Cerebellar nuclear complex (tissue), 1 donor: ENCODE data around the gene CDCA4.

Experiments used
- DNase-seq, 2 experiments: peaks; one replicate each; lab custom pipeline; 2025; lab: John Stamatoyannopoulos, UW

CDCA4 gene

GRCh38 chr14:105013150-105013785 lies 7.6 kb downstream of the CDCA4 start:
- no peak for DNase-seq

- peak in 1 of 2 experiments; percentile 39 for DNase-seq
Observed at GRCh38 chr14:105012171-105012985, 8.5 kb downstream of the CDCA4 start.

- peak in 1 of 2 experiments; percentile 10 for DNase-seq
Observed at GRCh38 chr14:105011312-105011990, 9.4 kb downstream of the CDCA4 start.

- no peak for DNase-seq
Observed at GRCh38 chr14:105010891-105011291, 10.0 kb downstream of the CDCA4 start.

- no peak for DNase-seq
Observed at GRCh38 chr14:105010106-105010505, 10.8 kb downstream of the CDCA4 start.

- DNase-seq = no peak
Observed at GRCh38 chr14:105007593-105008264, 13.2 kb downstream of the CDCA4 start.

- no peak for DNase-seq
Observed at GRCh38 chr14:105006831-105007592, 13.9 kb downstream of the CDCA4 start.

GRCh38 chr14:105005929-105006830 lies 14.7 kb downstream of the CDCA4 start:
- no peak for DNase-seq

GRCh38 chr14:105005329-105005928 lies 15.5 kb downstream of the CDCA4 start:
- DNase-seq = no peak

GRCh38 chr14:104999361-104999760 lies 21.5 kb downstream of the CDCA4 start:
- DNase-seq = no peak

- no peak for DNase-seq
Observed at GRCh38 chr14:104998801-104999200, 22.1 kb downstream of the CDCA4 start.

- no peak for DNase-seq
Observed at GRCh38 chr14:104996483-104996882, 24.4 kb downstream of the CDCA4 start.

- DNase-seq = no peak
Observed at GRCh38 chr14:104996032-104996431, 24.9 kb downstream of the CDCA4 start.

GRCh38 chr14:104994978-104995377 lies 25.9 kb downstream of the CDCA4 start:
- no peak for DNase-seq

- DNase-seq = no peak
Observed at GRCh38 chr14:104993808-104994591, 26.9 kb downstream of the CDCA4 start.

- no peak for DNase-seq
Observed at GRCh38 chr14:104993306-104993705, 27.6 kb downstream of the CDCA4 start.

- no peak for DNase-seq
Observed at GRCh38 chr14:104992501-104992900, 28.4 kb downstream of the CDCA4 start.

- DNase-seq = no peak
Observed at GRCh38 chr14:104991896-104992230, 29.0 kb downstream of the CDCA4 start.

- DNase-seq = no peak
Observed at GRCh38 chr14:104989951-104990303, 31.0 kb downstream of the CDCA4 start.
